ENCODE data around the gene OLFML2B.

The OLFML2B gene

GRCh38 chr1:161970036-161970435 is 53.6 kb downstream of the OLFML2B start:
- no peak for TF ChIP-seq CTCF (IDR thresholded peaks at IDR 0.05; ENCODE audit: low read depth, low read length, missing control alignments)
- DNase-seq (ENCODE audit: extremely low read depth, low read depth): no peak
- no peak overlapping the region for H3K4me3 ChIP-seq (replicated peaks; ENCODE audit: low read depth, low read length)

- H3K4me3 ChIP-seq (replicated peaks; ENCODE audit: low read depth, low read length): no peak overlapping the region
- no peak for DNase-seq (ENCODE audit: extremely low read depth, low read depth)
- no peak for TF ChIP-seq CTCF (IDR thresholded peaks at IDR 0.05; ENCODE audit: low read depth, low read length, missing control alignments)
Observed at GRCh38 chr1:161966067-161966466, 57.6 kb downstream of the OLFML2B start.

- TF ChIP-seq CTCF (IDR thresholded peaks at IDR 0.05; ENCODE audit: low read depth, low read length, missing control alignments): no peak
- peak; percentile 55 for DNase-seq (ENCODE audit: extremely low read depth, low read depth)
- H3K4me3 ChIP-seq (replicated peaks; ENCODE audit: low read depth, low read length): peak overlapping the region; percentile 1; the same call in 1 of the 2 replicates
Observed at GRCh38 chr1:161962091-161962887, 61.4 kb downstream of the OLFML2B start.

GRCh38 chr1:161958425-161958824 is 65.2 kb downstream of the OLFML2B start:
- H3K4me3 ChIP-seq (replicated peaks; ENCODE audit: low read depth, low read length): no peak overlapping the region
- no peak for TF ChIP-seq CTCF (IDR thresholded peaks at IDR 0.05; ENCODE audit: low read depth, low read length, missing control alignments)
- no peak for DNase-seq (ENCODE audit: extremely low read depth, low read depth)

GRCh38 chr1:161956930-161957329 is 66.7 kb downstream of the OLFML2B start:
- no peak for TF ChIP-seq CTCF (IDR thresholded peaks at IDR 0.05; ENCODE audit: low read depth, low read length, missing control alignments)

GRCh38 chr1:161956097-161956496 is 67.6 kb downstream of the OLFML2B start:
- no peak overlapping the region for H3K4me3 ChIP-seq (replicated peaks; ENCODE audit: low read depth, low read length)
- TF ChIP-seq CTCF (IDR thresholded peaks at IDR 0.05; ENCODE audit: low read depth, low read length, missing control alignments): no peak
- DNase-seq (ENCODE audit: extremely low read depth, low read depth): peak; percentile 97

More at GRCh38 chr1:161956930-161957329, 66.7 kb downstream of the OLFML2B start:
- DNase-seq (ENCODE audit: extremely low read depth, low read depth): no peak
- H3K4me3 ChIP-seq (replicated peaks; ENCODE audit: low read depth, low read length): no peak overlapping the region
